K562 (cell line): Measurements from ENCODE around the gene RYR1. TPM values are rescaled to one million over a fixed set of nuclear protein-coding genes. Genes with fewer than 3 reads are reported as not detected.

ENCODE experiments used
- ATAC-seq: fragments of 200-7000 bp; cut with Tn5 transposase; 3 replicates; pipeline ENCODE4 v1.9.1; 2020; ENCODE audit warnings: moderate library complexity
- BruUV-seq: library from RNA; stranded (reverse); fragments of 400-500 nt; replicated peaks from 2 replicates; lab custom pipeline; 2021; lab: Mats Ljungman, UMichigan
- CTCF ChIA-PET: fragments of 300-600 bp; formaldehyde crosslinking; extraction: SDS; loops from one replicate; lab custom pipeline; 2021; ENCODE audit warnings: low intra/inter-chr PET ratio; lab: Yijun Ruan, JAX
- POLR2A ChIA-PET: fragments of 300-600, 350-650 bp; sonication (Branson Sonifier 250); formaldehyde crosslinking; extraction: SDS; loops from one replicate; lab custom pipeline; 2021; ENCODE audit warnings: antibody characterized with exemption, inconsistent platforms; lab: Yijun Ruan, JAX
- DNase-seq, 4 experiments: peaks; one replicate each; pipeline versions ENCODE4 v3.0.0 to v3.0.0-alpha.2; 2011 to 2018; ENCODE audit warnings: low spot score in 3 of 4, mixed read lengths in 3 of 4; ENCODE audit errors: extremely low read depth in 1 of 4
- FAIRE-seq: peaks from 2 replicates; lab custom pipeline; 2011; peaks lifted over from hg19 to GRCh38; lab: Jason Lieb, UNC
- H2AFZ ChIP-seq: 2 replicates; pipeline ENCODE4 v1.6.0; 2011; ENCODE audit warnings: low read depth, low read length, control low read depth, inconsistent platforms
- H3K27ac ChIP-seq: fragments of 200-600 bp; 3 replicates; pipeline ENCODE4 v1.8.0; 2011; ENCODE audit warnings: low read depth, mild to moderate bottlenecking, control low read depth, inconsistent platforms, low read length, moderate library complexity, mixed read lengths; ENCODE audit errors: extremely low read depth
- H3K27me3 ChIP-seq, 2 experiments: fragments of 300-600 bp in 1 of 2; 2 replicates in 1 of 2; 3 replicates in 1 of 2; pipeline versions ENCODE4 v1.6.0 to v1.8.0; 2011; ENCODE audit warnings: inconsistent platforms in 2 of 2, low read length in 2 of 2, mild to moderate bottlenecking in 1 of 2, mixed read lengths in 1 of 2, moderate library complexity in 1 of 2; ENCODE audit not compliant: control insufficient read depth in 2 of 2, insufficient read depth in 2 of 2
- H3K36me3 ChIP-seq: fragments of 300-600 bp; 3 replicates; pipeline ENCODE4 v1.8.0; 2011; ENCODE audit warnings: mild to moderate bottlenecking, low read length, inconsistent platforms; ENCODE audit not compliant: control insufficient read depth, insufficient read depth
- H3K4me1 ChIP-seq, 2 experiments: fragments of 200-600 bp in 1 of 2; replicated peaks in 1 of 2; 2 replicates in 1 of 2; 3 replicates in 1 of 2; pipeline versions ENCODE4 v1.5.1 to v1.8.0; 2011; ENCODE audit warnings: inconsistent platforms in 2 of 2, low read length in 2 of 2, mild to moderate bottlenecking in 1 of 2, mixed read lengths in 1 of 2, moderate library complexity in 1 of 2; ENCODE audit not compliant: control insufficient read depth in 2 of 2, insufficient read depth in 2 of 2
- H3K4me2 ChIP-seq: 2 replicates; pipeline ENCODE4 v1.6.1; 2011; ENCODE audit warnings: low read length, control low read depth, inconsistent platforms, mixed read lengths; ENCODE audit not compliant: insufficient read depth
- H3K4me3 ChIP-seq: fragments of 200-600 bp; sonication (generic), shearing (Covaris generic); 2 replicates; pipeline ENCODE4 v1.5.1; 2016; ENCODE audit warnings: control low read depth, inconsistent platforms
- H3K79me2 ChIP-seq: fragments of 200-600 bp; 3 replicates; pipeline ENCODE4 v1.8.0; 2011; ENCODE audit warnings: low read length, inconsistent platforms; ENCODE audit not compliant: control insufficient read depth, insufficient read depth
- H3K9ac ChIP-seq, 2 experiments: 2 replicates each; pipeline versions ENCODE4 v1.6.0 to v1.6.1; 2011; ENCODE audit warnings: low read depth in 2 of 2, low read length in 2 of 2, control low read depth in 1 of 2, inconsistent platforms in 1 of 2, mild to moderate bottlenecking in 1 of 2, mixed read lengths in 1 of 2; ENCODE audit not compliant: insufficient read depth in 1 of 2
- H3K9me1 ChIP-seq: one replicate; pipeline ENCODE4 v1.6.0; 2011; ENCODE audit warnings: inconsistent platforms, mild to moderate bottlenecking, low read length, moderate library complexity; ENCODE audit not compliant: control insufficient read depth, insufficient read depth
- H3K9me3 ChIP-seq: replicated peaks from 2 replicates; pipeline ENCODE4 v1.5.1; 2011; ENCODE audit warnings: low read depth, low read length, inconsistent platforms; ENCODE audit not compliant: control insufficient read depth, insufficient read depth
- H4K20me1 ChIP-seq: replicated peaks from 2 replicates; pipeline ENCODE4 v1.6.1; 2011; ENCODE audit warnings: low read length, inconsistent platforms, mixed read lengths; ENCODE audit not compliant: control insufficient read depth, insufficient read depth
- ATF7 ChIP-seq: fragments of 450-650 bp; IDR thresholded peaks from 2 replicates; pipeline ENCODE4 v1.7.1; 2014; ENCODE audit warnings: mild to moderate bottlenecking, moderate library complexity
- CTCF ChIP-seq, 3 experiments: IDR thresholded peaks in 2 of 3; conservative IDR thresholded peaks in 1 of 3; 2 replicates each; pipeline ENCODE4 v1.5.1; 2011 to 2012; ENCODE audit warnings: low read length in 3 of 3, mild to moderate bottlenecking in 3 of 3, control low read depth in 2 of 3, improper control_type of control experiment in 1 of 3, inconsistent platforms in 1 of 3, low read depth in 1 of 3, mixed read lengths in 1 of 3, moderate library complexity in 1 of 3; ENCODE audit not compliant: insufficient read depth in 2 of 3
- ELK3 ChIP-seq: fragments of 450-650 bp; formaldehyde crosslinking; IDR thresholded peaks from 2 replicates; pipeline ENCODE4 v1.4.0; 2020; ENCODE audit warnings: mild to moderate bottlenecking
- IFI16 ChIP-seq: fragments of 250-450 bp; sonication (Bioruptor Pico); IDR thresholded peaks from 2 replicates; pipeline ENCODE4 v2.1.2; 2022; ENCODE audit warnings: mild to moderate bottlenecking, inconsistent platforms
- NFYB ChIP-seq: IDR thresholded peaks from 2 replicates; pipeline ENCODE4 v1.6.1; 2011; ENCODE audit warnings: mild to moderate bottlenecking, moderate library complexity; ENCODE audit not compliant: insufficient read length; ENCODE audit errors: extremely low read depth
- NRF1 ChIP-seq, 2 experiments: fragments of 450-650 bp; IDR thresholded peaks in 1 of 2; conservative IDR thresholded peaks in 1 of 2; 2 replicates each; pipeline ENCODE4 v1.6.1; 2014; ENCODE audit warnings: mild to moderate bottlenecking in 2 of 2
- SMARCB1 ChIP-seq: IDR thresholded peaks from 2 replicates; pipeline ENCODE4 v1.6.1; 2011; ENCODE audit warnings: improper control_type of control experiment, low read depth; ENCODE audit not compliant: insufficient read length
- TEAD4 ChIP-seq, 2 experiments: sonication (generic) in 1 of 2; formaldehyde crosslinking in 1 of 2; IDR thresholded peaks; 2 replicates each; pipeline versions ENCODE4 v1.6.1 to v1.8.0; 2012 to 2022; ENCODE audit warnings: borderline replicate concordance in 1 of 2, inconsistent platforms in 1 of 2, low read length in 1 of 2, mild to moderate bottlenecking in 1 of 2, missing genetic modification reagents in 1 of 2
- WGBS: fragments of 100-300 bp; shearing (Covaris generic); methylation state at CpG from one replicate; pipeline ENCODE4 v1.1.6; 2016; ENCODE audit warnings: low coverage, mixed read lengths; ENCODE audit not compliant: insufficient coverage; ENCODE audit errors: missing lambda C conversion rate; 5-methylcytosine and 5-hydroxymethylcytosine counted together
- in situ Hi-C: fragments of 300-500 bp; cut with MboI; formaldehyde crosslinking; loops from 4 replicates; pipeline ENCODE4 v1.15.0; 2018; ENCODE audit warnings: inconsistent platforms, mixed read lengths
- intact Hi-C: fragments of 100-400 bp; cut with micrococcal nuclease; formaldehyde crosslinking; loops from 2 replicates; pipeline ENCODE4 v1.14.2; 2022
- polyA plus RNA-seq, 8 experiments: library from polyadenylated mRNA; depleted of rRNA in 4 of 8; stranded (reverse) in 5 of 8; unstranded in 3 of 8; fragments of >200 nt; fragmentation: Nextera tagmentation in 2 of 8; fragmentation: Illumina TruSeq in 1 of 8; extraction: Ambion mirVana in 2 of 8; extraction: Trizol in 1 of 8; gene quantifications; 2 replicates each; pipeline versions ENCODE4 v1.2.1 to v1.2.3, GENCODE V29; 2011 to 2014; ENCODE audit warnings: inconsistent platforms in 1 of 8, missing spikeins in 1 of 8
- total RNA-seq, 7 experiments: library from RNA; depleted of rRNA in 6 of 7; stranded (reverse); fragments of >200 nt in 6 of 7; fragmentation: Illumina TruSeq in 2 of 7; extraction: Trizol in 2 of 7; gene quantifications; 2 replicates each; pipeline versions ENCODE4 v1.2.1 to v1.2.3, GENCODE V29; 2011 to 2021; ENCODE audit warnings: low replicate concordance in 1 of 7
- TF ChIP-seq, protein P1 (sequence below): fragments of 450-650 bp; IDR thresholded peaks from one replicate; pipeline ENCODE4 v1.6.1; 2018; ENCODE audit warnings: mild to moderate bottlenecking, moderate library complexity; ENCODE audit not compliant: partially characterized antibody
- TF ChIP-seq, protein P2 (sequence below): fragments of 450-650 bp; IDR thresholded peaks from 2 replicates; pipeline ENCODE4 v1.6.1; 2017; ENCODE audit warnings: antibody characterized with exemption, mild to moderate bottlenecking

Gene RYR1
- total and polyA plus RNA-seq, 9 of the 15 experiments (the other 6 are each of a cell fraction or from before 2014, with no cell fraction given) = 0.11 to 7.4 (median 3.7) TPM

DNA sequence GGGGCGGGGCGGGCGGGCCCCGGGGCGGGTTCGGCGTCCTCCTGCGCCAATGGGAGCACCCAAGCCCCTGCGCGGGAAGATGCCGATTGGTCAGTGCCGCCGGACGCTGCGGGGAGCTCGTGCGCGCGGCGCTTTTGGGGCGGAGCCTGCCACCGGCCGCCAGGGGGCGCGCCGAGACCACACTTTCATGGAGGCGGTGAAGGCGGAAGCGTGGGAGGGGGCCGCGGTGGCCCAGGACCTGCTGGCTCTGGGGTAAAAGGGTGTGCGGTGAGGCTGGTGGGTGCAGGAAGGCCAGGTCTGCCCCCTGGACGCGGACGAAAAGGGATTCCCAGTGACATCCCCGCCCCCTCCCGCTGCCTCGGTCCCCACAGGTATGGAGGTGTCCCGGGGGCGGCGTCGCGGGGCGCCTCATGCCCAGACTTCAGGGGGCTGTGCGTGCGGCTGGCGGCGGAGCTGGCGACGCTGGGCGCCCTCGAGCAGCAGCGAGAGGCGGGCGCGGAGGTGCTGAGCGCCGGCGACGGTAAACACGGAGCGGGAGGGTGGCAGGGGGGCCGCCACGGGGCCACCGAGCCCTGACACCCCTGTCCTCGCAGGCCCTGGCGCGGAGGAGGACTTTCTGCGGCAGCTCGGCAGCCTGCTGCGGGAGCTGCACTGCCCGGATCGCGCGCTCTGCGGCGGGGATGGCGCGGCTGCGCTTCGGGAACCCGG, 30.4 kb upstream of the RYR1 start, which contains the start of gene FAM98C:
Gene FAM98C, plus strand, starts transcription at position 127 of the 708 bp plus-strand sequence. Its CDS starts 61 bp downstream, at position 188.
- Histone ChIP-seq H3K36me3 (peaks cover 22% of the 10 kb centered on the region; the same call in 2 of the 3 replicates), H2AFZ (peak within 1 kb of the TSS; percentile 100), H3K4me3 (peak within 1 kb of the TSS; percentile 83), H3K27ac (peak within 1 kb of the TSS; percentile 89), H3K79me2 (peaks cover 17% of the 10 kb centered on the region; the same call in 2 of the 3 replicates), H3K4me2 (peak within 1 kb of the TSS; percentile 85), H3K9me1 (peaks cover 3% of the 10 kb centered on the region), H3K27me3 (no peaks in the 10 kb centered on the region), H3K9me3 (no peaks in the 10 kb centered on the region), H3K9ac (peak within 1 kb of the TSS; percentile 81 to 99), H3K4me1 (peaks cover 6 to 33% of the 10 kb centered on the region in 2 experiments; a peak in 4 of 5 replicates), H4K20me1 (no peaks in the 10 kb centered on the region)
- TSS peak; percentile 63 for BruUV-seq
- FAIRE-seq = no peak
- ChIA-PET POLR2A (interaction anchor here (0.6 to 3.5 kb wide), 14 partner anchors 11 to 622 kb away, joined by 3 to 30 read pairs (median 4); partner anchors contain the start of genes GGN, PSMD8 and SPRED3), CTCF (interaction anchor here (0.6 to 2.0 kb wide), 9 partner anchors 38 to 548 kb away, joined by 3 to 12 read pairs (median 7); partner anchors contain the start of genes MRPS12 and SARS2)
- ATAC-seq = peak; percentile 99
- intact Hi-C loops (loop anchor here (1.0 to 5.0 kb wide), 2 partner anchors 38 to 549 kb away; no protein-coding TSS in a partner anchor), in situ Hi-C loops (loop anchor here (5.0 kb wide), 1 partner anchor 229 kb away; no protein-coding TSS in a partner anchor)
- DNase-seq = peak; percentile 99 to 100 (median 100)
- under 1% methylated on average over 47 of the region's 82 CpGs for WGBS
- TF ChIP-seq ATF7 = peak; percentile 53; the same call in 1 of the 2 replicates
- TF ChIP-seq SMARCB1 = no peak
- TF ChIP-seq, protein P1, sequence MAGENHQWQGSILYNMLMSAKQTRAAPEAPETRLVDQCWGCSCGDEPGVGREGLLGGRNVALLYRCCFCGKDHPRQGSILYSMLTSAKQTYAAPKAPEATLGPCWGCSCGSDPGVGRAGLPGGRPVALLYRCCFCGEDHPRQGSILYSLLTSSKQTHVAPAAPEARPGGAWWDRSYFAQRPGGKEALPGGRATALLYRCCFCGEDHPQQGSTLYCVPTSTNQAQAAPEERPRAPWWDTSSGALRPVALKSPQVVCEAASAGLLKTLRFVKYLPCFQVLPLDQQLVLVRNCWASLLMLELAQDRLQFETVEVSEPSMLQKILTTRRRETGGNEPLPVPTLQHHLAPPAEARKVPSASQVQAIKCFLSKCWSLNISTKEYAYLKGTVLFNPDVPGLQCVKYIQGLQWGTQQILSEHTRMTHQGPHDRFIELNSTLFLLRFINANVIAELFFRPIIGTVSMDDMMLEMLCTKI = no peak
- TF ChIP-seq NFYB = peak; percentile 81
- TF ChIP-seq CTCF (IDR thresholded peaks at IDR 0.05 in 2 of 3, conservative IDR thresholded peaks at IDR 0.05 in 1 of 3; ENCODE audit: insufficient read depth in 2 of 3, low read depth in 1 of 3, low read length in 3 of 3) = peak; percentile 91 to 95 (median 91)
- TF ChIP-seq, protein P2, sequence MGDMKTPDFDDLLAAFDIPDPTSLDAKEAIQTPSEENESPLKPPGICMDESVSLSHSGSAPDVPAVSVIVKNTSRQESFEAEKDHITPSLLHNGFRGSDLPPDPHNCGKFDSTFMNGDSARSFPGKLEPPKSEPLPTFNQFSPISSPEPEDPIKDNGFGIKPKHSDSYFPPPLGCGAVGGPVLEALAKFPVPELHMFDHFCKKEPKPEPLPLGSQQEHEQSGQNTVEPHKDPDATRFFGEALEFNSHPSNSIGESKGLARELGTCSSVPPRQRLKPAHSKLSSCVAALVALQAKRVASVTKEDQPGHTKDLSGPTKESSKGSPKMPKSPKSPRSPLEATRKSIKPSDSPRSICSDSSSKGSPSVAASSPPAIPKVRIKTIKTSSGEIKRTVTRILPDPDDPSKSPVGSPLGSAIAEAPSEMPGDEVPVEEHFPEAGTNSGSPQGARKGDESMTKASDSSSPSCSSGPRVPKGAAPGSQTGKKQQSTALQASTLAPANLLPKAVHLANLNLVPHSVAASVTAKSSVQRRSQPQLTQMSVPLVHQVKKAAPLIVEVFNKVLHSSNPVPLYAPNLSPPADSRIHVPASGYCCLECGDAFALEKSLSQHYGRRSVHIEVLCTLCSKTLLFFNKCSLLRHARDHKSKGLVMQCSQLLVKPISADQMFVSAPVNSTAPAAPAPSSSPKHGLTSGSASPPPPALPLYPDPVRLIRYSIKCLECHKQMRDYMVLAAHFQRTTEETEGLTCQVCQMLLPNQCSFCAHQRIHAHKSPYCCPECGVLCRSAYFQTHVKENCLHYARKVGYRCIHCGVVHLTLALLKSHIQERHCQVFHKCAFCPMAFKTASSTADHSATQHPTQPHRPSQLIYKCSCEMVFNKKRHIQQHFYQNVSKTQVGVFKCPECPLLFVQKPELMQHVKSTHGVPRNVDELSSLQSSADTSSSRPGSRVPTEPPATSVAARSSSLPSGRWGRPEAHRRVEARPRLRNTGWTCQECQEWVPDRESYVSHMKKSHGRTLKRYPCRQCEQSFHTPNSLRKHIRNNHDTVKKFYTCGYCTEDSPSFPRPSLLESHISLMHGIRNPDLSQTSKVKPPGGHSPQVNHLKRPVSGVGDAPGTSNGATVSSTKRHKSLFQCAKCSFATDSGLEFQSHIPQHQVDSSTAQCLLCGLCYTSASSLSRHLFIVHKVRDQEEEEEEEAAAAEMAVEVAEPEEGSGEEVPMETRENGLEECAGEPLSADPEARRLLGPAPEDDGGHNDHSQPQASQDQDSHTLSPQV = peak; percentile 51
- TF ChIP-seq IFI16 (CRISPR knock-in tag) = no peak
- no peak for TF ChIP-seq ELK3 (CRISPR knock-in tag)
- no peak; the same call in 1 of the 2 replicates for TF ChIP-seq TEAD4 (IDR thresholded peaks at IDR 0.05; ENCODE audit: low read length)
- TF ChIP-seq TEAD4 (CRISPR knock-in tag; IDR thresholded peaks at IDR 0.05; ENCODE audit: borderline replicate concordance) = no peak
- TF ChIP-seq NRF1 (conservative IDR thresholded peaks at IDR 0.05 in 1 of 2, IDR thresholded peaks at IDR 0.05 in 1 of 2) = peak; percentile 83 to 86
